Neuronal stem cell (in vitro differentiated cells): ENCODE results near the gene SYNPO.

Experiments used
- DNase-seq: peaks from one replicate; pipeline ENCODE4 v3.0.0-alpha.2; 2013; ENCODE audit warnings: low spot score
- H2AFZ ChIP-seq: one replicate; pipeline ENCODE4 v1.6.1; 2013; ENCODE audit warnings: mild to moderate bottlenecking, low read length, inconsistent platforms
- H2AK5ac ChIP-seq: 2 replicates; pipeline ENCODE4 v1.6.1; 2013; ENCODE audit warnings: low read depth, mild to moderate bottlenecking, inconsistent platforms, low read length, moderate library complexity, mixed read lengths
- H2BK120ac ChIP-seq: 2 replicates; pipeline ENCODE4 v1.6.1; 2013; ENCODE audit warnings: low read depth, mild to moderate bottlenecking, inconsistent platforms, low read length, moderate library complexity, mixed read lengths
- H2BK12ac ChIP-seq: one replicate; pipeline ENCODE4 v1.6.1; 2013; ENCODE audit warnings: low read length, inconsistent platforms
- H2BK15ac ChIP-seq: 2 replicates; pipeline ENCODE4 v1.6.1; 2013; ENCODE audit warnings: mild to moderate bottlenecking, low read length, inconsistent platforms, mixed read lengths
- H2BK5ac ChIP-seq: one replicate; pipeline ENCODE4 v1.6.1; 2013; ENCODE audit warnings: inconsistent platforms, mild to moderate bottlenecking, low read length, moderate library complexity
- H3K14ac ChIP-seq: one replicate; pipeline ENCODE4 v1.6.1; 2013; ENCODE audit warnings: low read length, inconsistent platforms
- H3K18ac ChIP-seq: 2 replicates; pipeline ENCODE4 v1.6.1; 2013; ENCODE audit warnings: low read length, inconsistent platforms
- H3K23ac ChIP-seq: 2 replicates; pipeline ENCODE4 v1.6.1; 2013; ENCODE audit warnings: low read depth, mild to moderate bottlenecking, mixed read lengths, low read length, inconsistent platforms; ENCODE audit not compliant: poor library complexity
- H3K27ac ChIP-seq: replicated peaks from 3 replicates; pipeline ENCODE4 v1.5.1; 2013; ENCODE audit warnings: low read length, inconsistent platforms
- H3K27me3 ChIP-seq, 3 experiments: 2 replicates each; pipeline ENCODE4 v1.6.1; 2013; ENCODE audit warnings: low read length in 3 of 3, mild to moderate bottlenecking in 2 of 3, inconsistent platforms in 1 of 3, low read depth in 1 of 3, mixed read lengths in 1 of 3, moderate library complexity in 1 of 3; ENCODE audit not compliant: control insufficient read depth in 3 of 3, insufficient read depth in 3 of 3
- H3K36me3 ChIP-seq, 2 donors: replicated peaks in 1 of 2; 2 replicates each; pipeline ENCODE4 v1.6.1; 2013; ENCODE audit warnings: low read length in 2 of 2; ENCODE audit not compliant: control insufficient read depth in 2 of 2, insufficient read depth in 2 of 2
- H3K4ac ChIP-seq: 2 replicates; pipeline ENCODE4 v1.6.1; 2013; ENCODE audit warnings: inconsistent platforms, mild to moderate bottlenecking, low read length, moderate library complexity
- H3K4me1 ChIP-seq, 2 donors: 1 replicate in 1 of 2; 2 replicates in 1 of 2; pipeline ENCODE4 v1.6.1; 2013; ENCODE audit warnings: low read length in 2 of 2, low read depth in 1 of 2; ENCODE audit not compliant: control insufficient read depth in 2 of 2, insufficient read depth in 1 of 2
- H3K4me2 ChIP-seq: one replicate; pipeline ENCODE4 v1.6.1; 2013; ENCODE audit warnings: mild to moderate bottlenecking, low read length, inconsistent platforms; ENCODE audit not compliant: insufficient read depth, poor library complexity, severe bottlenecking
- H3K4me3 ChIP-seq, 2 donors: 2 replicates each; pipeline ENCODE4 v1.5.1; 2013; ENCODE audit warnings: low read length in 2 of 2, mild to moderate bottlenecking in 2 of 2, inconsistent platforms in 1 of 2, moderate library complexity in 1 of 2
- H3K79me1 ChIP-seq: one replicate; pipeline ENCODE4 v1.6.1; 2013; ENCODE audit warnings: low read depth, mild to moderate bottlenecking, inconsistent platforms, low read length, moderate library complexity
- H3K9ac ChIP-seq: one replicate; pipeline ENCODE4 v1.6.1; 2013; ENCODE audit warnings: mild to moderate bottlenecking, low read depth, low read length, inconsistent platforms; ENCODE audit not compliant: poor library complexity
- H3K9me3 ChIP-seq, 2 donors: replicated peaks in 1 of 2; 2 replicates each; pipeline versions ENCODE3 to v1.6.1; 2013; ENCODE audit warnings: low read length in 2 of 2, mild to moderate bottlenecking in 2 of 2, inconsistent platforms in 1 of 2, low read depth in 1 of 2, mixed read lengths in 1 of 2, moderate library complexity in 1 of 2; ENCODE audit not compliant: control insufficient read depth in 2 of 2, insufficient read depth in 1 of 2
- H4K8ac ChIP-seq: one replicate; pipeline ENCODE4 v1.6.1; 2013; ENCODE audit warnings: low read depth, mild to moderate bottlenecking, inconsistent platforms, low read length, moderate library complexity
- H4K91ac ChIP-seq: one replicate; pipeline ENCODE4 v1.6.1; 2013; ENCODE audit warnings: low read length, low read depth, mild to moderate bottlenecking, inconsistent platforms; ENCODE audit not compliant: poor library complexity
- WGBS, 2 donors: extraction: QIAGEN DNeasy Blood & Tissue Kit; methylation state at CpG; one replicate each; pipeline ENCODE4 v1.1.7; 2013; ENCODE audit warnings: missing lambda C conversion rate in 2 of 2, mixed read lengths in 1 of 2; ENCODE audit not compliant: insufficient read length in 2 of 2, insufficient replicate concordance in 1 of 2; ENCODE audit errors: extremely low coverage in 2 of 2; 5-methylcytosine and 5-hydroxymethylcytosine counted together

The SYNPO gene

DNA sequence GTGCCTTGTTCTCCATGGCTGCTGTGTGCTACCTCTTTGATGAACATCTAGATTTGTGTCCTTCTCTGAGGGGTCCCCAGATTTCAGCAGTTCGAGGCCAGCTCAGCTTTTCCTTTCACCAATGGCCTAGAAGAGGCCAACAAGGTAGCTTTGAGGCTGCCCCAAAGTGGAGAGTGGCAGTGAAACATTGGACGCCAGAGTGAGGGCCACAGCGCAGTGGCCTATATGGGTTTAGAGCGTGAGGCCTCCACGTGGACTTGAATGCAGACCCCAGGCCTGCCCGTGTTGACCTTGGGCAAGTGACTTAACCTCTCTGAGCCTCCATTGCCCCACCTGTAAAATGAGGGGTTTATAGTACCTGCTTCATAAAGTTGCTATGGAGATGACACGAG lies 32.4 kb downstream of the SYNPO start:
- Histone ChIP-seq H3K79me1 (no peaks in the 10 kb centered on the region), H2BK15ac (no peak overlapping the region)

GRCh38 chr5:150674341-150674821 lies 33.9 kb downstream of the SYNPO start:
- Histone ChIP-seq H2BK5ac (no peak overlapping the region), H3K27me3 (peaks cover 6 to 38% (median 32%) of the 10 kb centered on the region in 3 experiments), H3K27ac (no peak overlapping the region), H3K36me3 (no peaks in the 10 kb centered on the region), H3K4me1 (peaks cover 2 to 3% of the 10 kb centered on the region in 2 donors), H3K9ac (peak overlapping the region; percentile 24), H3K23ac (no peak overlapping the region), H2BK15ac (peak overlapping the region; percentile 32), H2AK5ac (no peak overlapping the region), H3K18ac (no peak overlapping the region), H3K9me3 (peaks cover 4 to 14% of the 10 kb centered on the region in 2 donors), H2BK120ac (no peak overlapping the region), H4K91ac (no peak overlapping the region), H3K14ac (no peak overlapping the region), H3K4me2 (no peak overlapping the region), H2AFZ (peak overlapping the region; percentile 51), H3K4me3 (no peak overlapping the region), H3K79me1 (no peaks in the 10 kb centered on the region), H3K4ac (no peak overlapping the region), H2BK12ac (no peak overlapping the region), H4K8ac (no peak overlapping the region)
- DNase-seq: no peak
- WGBS, 2 donors: no CpG with 5 or more reads among the region's 4 CpGs

More for the DNA sequence above, 32.4 kb downstream of the SYNPO start:
- peak overlapping the region; percentile 93 for H2AFZ ChIP-seq
- H3K18ac ChIP-seq: no peak overlapping the region
- peaks cover 4 to 18% of the 10 kb centered on the region in 2 donors for H3K9me3 ChIP-seq
- peaks cover 2 to 3% of the 10 kb centered on the region in 2 donors for H3K4me1 ChIP-seq
- H2AK5ac ChIP-seq: no peak overlapping the region
- no peaks in the 10 kb centered on the region for H3K36me3 ChIP-seq
- no peak overlapping the region for H4K91ac ChIP-seq
- WGBS, 2 donors: no CpG with 5 or more reads among the region's 7 CpGs
- peak overlapping the region in 1 of 2 donors; percentile 61 for H3K4me3 ChIP-seq
- peak overlapping the region; percentile 30 for H3K9ac ChIP-seq
- peak overlapping the region; percentile 15 for H3K4ac ChIP-seq
- H3K23ac ChIP-seq: peak overlapping the region; percentile 69
- H2BK120ac ChIP-seq: no peak overlapping the region
- no peak overlapping the region for H3K14ac ChIP-seq
- H2BK12ac ChIP-seq: no peak overlapping the region
- no peak for DNase-seq
- peaks cover 6 to 38% (median 32%) of the 10 kb centered on the region in 3 experiments for H3K27me3 ChIP-seq
- no peak overlapping the region for H3K4me2 ChIP-seq
- no peak overlapping the region for H3K27ac ChIP-seq
- no peak overlapping the region for H2BK5ac ChIP-seq
- H4K8ac ChIP-seq: no peak overlapping the region

DNA sequence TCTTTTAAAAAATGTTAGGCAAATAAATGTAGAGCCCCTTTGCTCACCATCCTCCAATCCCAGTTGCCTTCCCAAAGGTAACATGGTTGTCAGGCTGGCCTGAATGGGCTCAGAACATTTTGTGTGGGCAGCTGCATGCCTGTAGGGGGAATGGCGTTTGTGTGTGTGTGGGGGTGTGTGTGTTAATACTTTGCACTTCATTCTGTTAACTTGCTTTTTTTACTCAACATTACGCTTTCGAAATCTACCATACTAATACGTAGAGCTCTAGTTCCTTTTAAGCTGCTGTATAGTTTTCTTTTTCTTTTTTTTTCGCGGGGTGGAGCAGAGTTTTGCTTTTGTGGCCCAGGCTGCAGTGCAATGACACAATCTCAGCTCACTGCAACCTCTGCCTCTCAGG lies 34.6 kb downstream of the SYNPO start:
- H3K4me1 ChIP-seq: peaks cover 2 to 3% of the 10 kb centered on the region in 2 donors
- no peak overlapping the region for H3K14ac ChIP-seq
- peaks cover 6 to 35% (median 32%) of the 10 kb centered on the region in 3 experiments for H3K27me3 ChIP-seq
- H3K4ac ChIP-seq: no peak overlapping the region
- no peak overlapping the region for H3K18ac ChIP-seq
- no peak overlapping the region for H3K9ac ChIP-seq
- no peak overlapping the region for H2AK5ac ChIP-seq
- no peaks in the 10 kb centered on the region for H3K36me3 ChIP-seq
- H3K23ac ChIP-seq: no peak overlapping the region
- no peak overlapping the region for H4K8ac ChIP-seq
- no CpG with 5 or more reads among the region's 6 CpGs for WGBS, 2 donors
- H4K91ac ChIP-seq: no peak overlapping the region
- no peak overlapping the region for H2BK15ac ChIP-seq
- H2AFZ ChIP-seq: no peak overlapping the region
- no peak overlapping the region for H3K4me2 ChIP-seq
- DNase-seq: no peak
- no peak overlapping the region for H3K27ac ChIP-seq
- H3K9me3 ChIP-seq: peaks cover 3 to 12% of the 10 kb centered on the region in 2 donors
- H2BK120ac ChIP-seq: no peak overlapping the region
- H2BK5ac ChIP-seq: no peak overlapping the region
- no peak overlapping the region for H2BK12ac ChIP-seq
- H3K4me3 ChIP-seq: no peak overlapping the region
- H3K79me1 ChIP-seq: no peaks in the 10 kb centered on the region

- H2BK120ac ChIP-seq: no peak overlapping the region
- no peak overlapping the region for H3K18ac ChIP-seq
- H3K23ac ChIP-seq: no peak overlapping the region
- H3K27me3 ChIP-seq: peaks cover 6 to 20% (median 18%) of the 10 kb centered on the region in 3 experiments
- no peak overlapping the region for H2BK12ac ChIP-seq
- no peak overlapping the region for H3K9ac ChIP-seq
- H4K91ac ChIP-seq: no peak overlapping the region
- H3K14ac ChIP-seq: no peak overlapping the region
- H3K36me3 ChIP-seq: no peaks in the 10 kb centered on the region
- no peak for DNase-seq
- H3K27ac ChIP-seq: no peak overlapping the region
- no CpG with 5 or more reads among the region's 9 CpGs for WGBS, 2 donors
- no peak overlapping the region for H2AFZ ChIP-seq
- H3K79me1 ChIP-seq: no peaks in the 10 kb centered on the region
- no peaks in the 10 kb centered on the region for H3K9me3 ChIP-seq
- peaks cover 0 to 2% of the 10 kb centered on the region in 2 donors for H3K4me1 ChIP-seq
- no peak overlapping the region for H2AK5ac ChIP-seq
- no peak overlapping the region for H2BK5ac ChIP-seq
- no peak overlapping the region for H3K4me2 ChIP-seq
- H3K4me3 ChIP-seq: no peak overlapping the region
- no peak overlapping the region for H2BK15ac ChIP-seq
- H4K8ac ChIP-seq: no peak overlapping the region
- H3K4ac ChIP-seq: no peak overlapping the region
These were observed 36.1 kb downstream of the SYNPO start for GRCh38 chr5:150676578-150676977.
